ENCODE measurements around the gene HOXA11.
A peak's percentile ranks its signal among the peaks of the same experiment; 100 is the strongest.

DNA sequence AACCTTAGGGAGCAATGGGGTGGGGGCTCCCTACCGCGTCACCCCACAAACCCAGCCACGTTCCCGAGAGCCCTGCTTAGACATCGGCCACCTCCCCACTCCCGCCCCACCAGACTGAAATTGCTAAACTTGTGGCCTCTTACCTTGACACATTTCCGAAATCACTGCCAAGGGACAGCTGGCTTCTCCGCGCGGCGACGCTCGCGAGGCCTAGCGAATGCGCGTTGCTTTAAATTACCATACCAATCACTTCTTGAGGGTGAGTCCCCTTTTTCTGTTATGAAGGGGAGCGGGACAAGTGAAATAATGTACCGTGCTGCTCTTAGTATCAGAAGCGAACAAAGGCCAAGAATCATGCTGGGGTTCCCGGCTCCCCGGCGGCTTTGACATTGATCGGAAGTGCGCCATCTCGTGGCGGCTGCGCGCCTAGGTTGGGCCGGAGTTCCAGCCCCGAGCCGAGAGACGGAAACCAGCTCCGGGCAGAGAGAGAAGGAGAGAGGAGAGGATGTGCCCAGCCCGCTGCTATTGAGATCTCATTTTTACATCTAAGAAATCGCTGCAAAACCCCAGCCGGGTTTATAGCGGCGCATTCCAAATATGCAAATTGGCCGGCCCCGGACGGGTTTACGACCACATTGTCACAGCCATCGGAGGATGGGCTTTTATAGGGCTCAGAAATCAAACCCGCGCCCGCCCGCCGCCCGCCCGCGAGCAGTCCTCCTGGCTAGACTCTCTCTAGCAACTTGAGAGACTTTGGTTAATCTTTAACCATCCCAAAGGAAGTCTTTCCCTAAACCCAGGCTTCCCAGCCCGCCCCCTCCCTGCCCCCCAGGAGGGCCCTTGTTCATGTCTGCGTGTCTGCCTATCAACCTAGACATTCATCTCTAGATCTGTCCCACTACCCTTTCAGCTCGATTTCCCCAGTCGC is 5.3 kb downstream of the HOXA11 start:
- TF ChIP-seq, protein P1, sequence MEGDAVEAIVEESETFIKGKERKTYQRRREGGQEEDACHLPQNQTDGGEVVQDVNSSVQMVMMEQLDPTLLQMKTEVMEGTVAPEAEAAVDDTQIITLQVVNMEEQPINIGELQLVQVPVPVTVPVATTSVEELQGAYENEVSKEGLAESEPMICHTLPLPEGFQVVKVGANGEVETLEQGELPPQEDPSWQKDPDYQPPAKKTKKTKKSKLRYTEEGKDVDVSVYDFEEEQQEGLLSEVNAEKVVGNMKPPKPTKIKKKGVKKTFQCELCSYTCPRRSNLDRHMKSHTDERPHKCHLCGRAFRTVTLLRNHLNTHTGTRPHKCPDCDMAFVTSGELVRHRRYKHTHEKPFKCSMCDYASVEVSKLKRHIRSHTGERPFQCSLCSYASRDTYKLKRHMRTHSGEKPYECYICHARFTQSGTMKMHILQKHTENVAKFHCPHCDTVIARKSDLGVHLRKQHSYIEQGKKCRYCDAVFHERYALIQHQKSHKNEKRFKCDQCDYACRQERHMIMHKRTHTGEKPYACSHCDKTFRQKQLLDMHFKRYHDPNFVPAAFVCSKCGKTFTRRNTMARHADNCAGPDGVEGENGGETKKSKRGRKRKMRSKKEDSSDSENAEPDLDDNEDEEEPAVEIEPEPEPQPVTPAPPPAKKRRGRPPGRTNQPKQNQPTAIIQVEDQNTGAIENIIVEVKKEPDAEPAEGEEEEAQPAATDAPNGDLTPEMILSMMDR (IDR thresholded peaks at IDR 0.05; ENCODE audit: poor library complexity, severe bottlenecking): peak; percentile 54
- TF ChIP-seq POLR2AphosphoS5 (IDR thresholded peaks at IDR 0.05) (no peak), EZH2 (IDR thresholded peaks at IDR 0.05; ENCODE audit: borderline replicate concordance, insufficient read depth, low read length, poor library complexity, severe bottlenecking) (no peak), SMC3 (conservative IDR thresholded peaks at IDR 0.05; ENCODE audit: poor library complexity) (peak; percentile 32)
